D721Med (cell line): ENCODE results near the gene RHBDF2.

Experiments
- DNase-seq: peaks from one replicate; pipeline ENCODE4 v3.0.0; 2011; ENCODE audit warnings: low spot score; ENCODE audit not compliant: insufficient read length
- FAIRE-seq: peaks from 2 replicates; lab custom pipeline; 2011; peaks lifted over from hg19 to GRCh38; lab: Jason Lieb, UNC
- CTCF ChIP-seq: IDR thresholded peaks from 2 replicates; pipeline ENCODE4 v1.5.1; 2012; ENCODE audit warnings: mild to moderate bottlenecking, control low read depth; ENCODE audit not compliant: insufficient read depth; ENCODE audit errors: missing control alignments

Gene RHBDF2

GRCh38 chr17:76487451-76488192, 13.6 kb downstream of the RHBDF2 start:
- no peak for FAIRE-seq
- no peak for TF ChIP-seq CTCF
- DNase-seq = no peak

- DNase-seq (no peak), FAIRE-seq (no peak)
- TF ChIP-seq CTCF = no peak
These were observed 15.7 kb downstream of the RHBDF2 start for GRCh38 chr17:76485569-76485968.

GRCh38 chr17:76484228-76484725, 16.9 kb downstream of the RHBDF2 start:
- FAIRE-seq = no peak
- TF ChIP-seq CTCF = no peak
- no peak for DNase-seq

- no peak for FAIRE-seq
- no peak for DNase-seq
These were observed 20.1 kb downstream of the RHBDF2 start for GRCh38 chr17:76481071-76481655.

GRCh38 chr17:76480632-76481031, 20.6 kb downstream of the RHBDF2 start:
- FAIRE-seq = no peak
- DNase-seq = no peak
- TF ChIP-seq CTCF = no peak

More at GRCh38 chr17:76481071-76481655, 20.1 kb downstream of the RHBDF2 start:
- no peak for TF ChIP-seq CTCF

- FAIRE-seq (no peak), DNase-seq (no peak)
- TF ChIP-seq CTCF = no peak
These were observed 21.6 kb downstream of the RHBDF2 start for GRCh38 chr17:76479515-76480060.
